CD14-positive monocyte (primary cell): Measurements from ENCODE around the gene CLPSL2. TPM values are rescaled to one million over a fixed set of nuclear protein-coding genes. Genes with fewer than 3 reads are reported as not detected.

Experiments
- DNase-seq, 3 donors: peaks; one replicate each; pipeline ENCODE4 v3.0.0-alpha.2; 2011 to 2022
- H2AFZ ChIP-seq: 2 replicates; pipeline ENCODE4 v1.6.0; 2012; ENCODE audit warnings: mild to moderate bottlenecking, low read depth, low read length, inconsistent platforms; ENCODE audit not compliant: insufficient read depth, poor library complexity, severe bottlenecking
- H3K27ac ChIP-seq, 2 donors: 1 replicate in 1 of 2; 2 replicates in 1 of 2; pipeline ENCODE4 v1.5.1; 2012 to 2013; ENCODE audit warnings: low read length in 2 of 2, control low read depth in 1 of 2, inconsistent platforms in 1 of 2, low read depth in 1 of 2, mild to moderate bottlenecking in 1 of 2
- H3K27me3 ChIP-seq, 2 donors: one replicate each; pipeline versions ENCODE4 v1.6.0 to v1.6.1; 2011 to 2013; ENCODE audit warnings: low read length in 2 of 2; ENCODE audit not compliant: control insufficient read depth in 2 of 2, insufficient read depth in 2 of 2
- H3K36me3 ChIP-seq, 2 donors: replicated peaks in 1 of 2; 1 replicate in 1 of 2; 2 replicates in 1 of 2; pipeline versions ENCODE4 v1.5.1 to v1.6.1; 2012 to 2013; ENCODE audit warnings: low read length in 2 of 2, control low read depth in 1 of 2, inconsistent platforms in 1 of 2, mild to moderate bottlenecking in 1 of 2; ENCODE audit not compliant: insufficient read depth in 2 of 2, control insufficient read depth in 1 of 2
- H3K4me1 ChIP-seq, 2 donors: 1 replicate in 1 of 2; 2 replicates in 1 of 2; pipeline versions ENCODE4 v1.5.1 to v1.6.1; 2012 to 2013; ENCODE audit warnings: low read length in 2 of 2, control low read depth in 1 of 2, inconsistent platforms in 1 of 2, mild to moderate bottlenecking in 1 of 2, moderate library complexity in 1 of 2; ENCODE audit not compliant: insufficient read depth in 2 of 2, control insufficient read depth in 1 of 2
- H3K4me2 ChIP-seq: replicated peaks from 2 replicates; pipeline ENCODE3; 2012; ENCODE audit warnings: low read length, moderate library complexity, mild to moderate bottlenecking; ENCODE audit not compliant: poor library complexity, severe bottlenecking; ENCODE audit errors: extremely low read depth
- H3K4me3 ChIP-seq, 3 experiments: fragments of 200-600 bp in 1 of 3; sonication (generic) in 1 of 3; replicated peaks in 1 of 3; 1 replicate in 2 of 3; 2 replicates in 1 of 3; pipeline ENCODE4 v1.5.1; 2011 to 2013; ENCODE audit warnings: low read length in 3 of 3, mild to moderate bottlenecking in 3 of 3, control low read depth in 2 of 3, low read depth in 2 of 3, inconsistent platforms in 1 of 3, moderate library complexity in 1 of 3
- H3K79me2 ChIP-seq: 2 replicates; pipeline ENCODE4 v1.6.0; 2012; ENCODE audit warnings: mild to moderate bottlenecking, control low read depth, inconsistent platforms, low read length, moderate library complexity; ENCODE audit not compliant: insufficient read depth
- H3K9ac ChIP-seq: 2 replicates; pipeline ENCODE4 v1.6.0; 2017; ENCODE audit warnings: low read length, mild to moderate bottlenecking; ENCODE audit not compliant: insufficient read depth, poor library complexity, severe bottlenecking
- H3K9me3 ChIP-seq, 2 donors: replicated peaks in 1 of 2; 1 replicate in 1 of 2; 2 replicates in 1 of 2; pipeline versions ENCODE4 v1.5.1 to v1.6.1; 2012 to 2013; ENCODE audit warnings: low read length in 2 of 2, control low read depth in 1 of 2; ENCODE audit not compliant: control insufficient read depth in 1 of 2, insufficient read depth in 1 of 2
- H4K20me1 ChIP-seq: 2 replicates; pipeline ENCODE4 v1.6.0; 2012; ENCODE audit warnings: mild to moderate bottlenecking, low read length, control low read depth, moderate library complexity; ENCODE audit not compliant: insufficient read depth
- H3K27ac Mint-ChIP-seq, 7 donors: one replicate each; pipeline ENCODE4 v1.8.0; 2020; ENCODE audit warnings: mild to moderate bottlenecking in 7 of 7, mixed read lengths in 7 of 7, moderate library complexity in 6 of 7, inconsistent platforms in 2 of 7
- H3K27me3 Mint-ChIP-seq, 3 donors: one replicate each; pipeline ENCODE4 v1.8.0; 2021 to 2022; ENCODE audit warnings: low read depth in 3 of 3, mild to moderate bottlenecking in 3 of 3, mixed read lengths in 3 of 3, moderate library complexity in 3 of 3, inconsistent platforms in 1 of 3
- H3K36me3 Mint-ChIP-seq, 2 donors: one replicate each; pipeline ENCODE4 v1.8.0; 2020; ENCODE audit warnings: mixed read lengths in 2 of 2, inconsistent platforms in 1 of 2, mild to moderate bottlenecking in 1 of 2
- H3K4me1 Mint-ChIP-seq: one replicate; pipeline ENCODE4 v1.8.0; 2020; ENCODE audit warnings: mild to moderate bottlenecking, mixed read lengths
- H3K4me3 Mint-ChIP-seq, 2 donors: one replicate each; pipeline ENCODE4 v1.8.0; 2020; ENCODE audit warnings: mild to moderate bottlenecking in 2 of 2, mixed read lengths in 2 of 2, moderate library complexity in 1 of 2
- H3K9me3 Mint-ChIP-seq, 7 donors: one replicate each; pipeline ENCODE4 v1.8.0; 2020 to 2022; ENCODE audit warnings: mixed read lengths in 7 of 7, mild to moderate bottlenecking in 6 of 7, moderate library complexity in 6 of 7, inconsistent platforms in 2 of 7
- WGBS: methylation state at CpG from one replicate; pipeline ENCODE4 v1.1.5; 2013; ENCODE audit warnings: missing lambda C conversion rate; ENCODE audit not compliant: insufficient coverage; 5-methylcytosine and 5-hydroxymethylcytosine counted together
- intact Hi-C, 2 donors: fragments of 100-400 bp; cut with micrococcal nuclease; formaldehyde crosslinking; loops; one replicate each; pipeline versions ENCODE4 v1.15.0 to v1.15.1; 2023
- polyA plus RNA-seq, 3 donors: library from polyadenylated mRNA; depleted of rRNA in 1 of 3; unstranded in 2 of 3; stranded (reverse) in 1 of 3; fragments of 300-500 nt in 2 of 3; fragments of >200 nt in 1 of 3; fragmentation: Illumina TruSeq in 2 of 3; gene quantifications; 1 replicate in 2 of 3; 2 replicates in 1 of 3; pipeline ENCODE4 v1.2.3, GENCODE V29; 2012 to 2021
- TF ChIP-seq, protein P1 (sequence below): fragments of 200-600 bp; IDR thresholded peaks from one replicate; pipeline ENCODE4 v1.8.0; 2022; ENCODE audit warnings: antibody characterized with exemption, mild to moderate bottlenecking

CLPSL2 gene
- polyA plus RNA-seq, 3 donors, result not detected

- Histone ChIP-seq H3K36me3 (no peaks in the 10 kb centered on the region), H3K9me3 (peaks cover 10 to 11% of the 10 kb centered on the region in 2 donors), H3K4me3 (no peak overlapping the region), H2AFZ (no peak overlapping the region), H3K79me2 (no peaks in the 10 kb centered on the region), H3K4me1 (peaks cover 0 to 2% of the 10 kb centered on the region in 2 donors), H3K27ac (no peak overlapping the region), H3K4me2 (no peak overlapping the region), H3K27me3 (no peaks in the 10 kb centered on the region), H3K9ac (no peak overlapping the region), H4K20me1 (no peaks in the 10 kb centered on the region)
- peaks cover 0 to 3% (median 2%) of the 10 kb centered on the region in 3 donors for H3K27me3 Mint-ChIP-seq
- no peak overlapping the region for H3K27ac Mint-ChIP-seq
- intact Hi-C loops, result no loop called here
- DNase-seq, result no peak
- H3K4me1 Mint-ChIP-seq, result peaks cover 6% of the 10 kb centered on the region
- WGBS, result no CpG with 5 or more reads among the region's 1 CpG
- H3K9me3 Mint-ChIP-seq, result peaks cover 7 to 29% (median 18%) of the 10 kb centered on the region in 7 donors
- no peak overlapping the region for H3K4me3 Mint-ChIP-seq
- TF ChIP-seq, protein P1, sequence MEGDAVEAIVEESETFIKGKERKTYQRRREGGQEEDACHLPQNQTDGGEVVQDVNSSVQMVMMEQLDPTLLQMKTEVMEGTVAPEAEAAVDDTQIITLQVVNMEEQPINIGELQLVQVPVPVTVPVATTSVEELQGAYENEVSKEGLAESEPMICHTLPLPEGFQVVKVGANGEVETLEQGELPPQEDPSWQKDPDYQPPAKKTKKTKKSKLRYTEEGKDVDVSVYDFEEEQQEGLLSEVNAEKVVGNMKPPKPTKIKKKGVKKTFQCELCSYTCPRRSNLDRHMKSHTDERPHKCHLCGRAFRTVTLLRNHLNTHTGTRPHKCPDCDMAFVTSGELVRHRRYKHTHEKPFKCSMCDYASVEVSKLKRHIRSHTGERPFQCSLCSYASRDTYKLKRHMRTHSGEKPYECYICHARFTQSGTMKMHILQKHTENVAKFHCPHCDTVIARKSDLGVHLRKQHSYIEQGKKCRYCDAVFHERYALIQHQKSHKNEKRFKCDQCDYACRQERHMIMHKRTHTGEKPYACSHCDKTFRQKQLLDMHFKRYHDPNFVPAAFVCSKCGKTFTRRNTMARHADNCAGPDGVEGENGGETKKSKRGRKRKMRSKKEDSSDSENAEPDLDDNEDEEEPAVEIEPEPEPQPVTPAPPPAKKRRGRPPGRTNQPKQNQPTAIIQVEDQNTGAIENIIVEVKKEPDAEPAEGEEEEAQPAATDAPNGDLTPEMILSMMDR, result no peak
- H3K36me3 Mint-ChIP-seq, result peaks cover 0 to 2% of the 10 kb centered on the region in 2 donors
Observed at GRCh38 chr6:35747877-35748276, 28.5 kb upstream of the CLPSL2 start.

DNA sequence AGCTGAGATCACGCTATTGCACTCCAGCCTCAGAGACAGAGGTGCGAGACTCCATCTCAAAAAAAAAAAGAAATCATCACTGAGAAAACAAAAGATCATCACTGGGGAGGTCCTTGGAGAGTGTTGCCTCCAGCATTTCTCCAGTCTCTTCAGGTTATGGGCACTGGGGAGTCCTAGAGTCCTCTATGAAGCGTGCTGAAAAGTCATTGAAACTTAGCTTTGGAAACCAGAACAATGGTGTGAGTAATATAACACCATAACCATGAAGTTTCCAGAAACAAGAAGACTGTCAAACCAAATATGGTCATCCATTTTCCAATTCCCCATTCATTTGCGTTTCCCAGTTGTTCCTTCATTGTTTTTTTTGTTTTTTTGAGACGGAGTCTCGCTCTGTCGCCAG lies 25.8 kb upstream of the CLPSL2 start:
- intact Hi-C loops, result no loop called here
- Histone ChIP-seq H3K4me3 (no peak overlapping the region), H3K9ac (no peak overlapping the region), H3K79me2 (no peaks in the 10 kb centered on the region), H3K27me3 (no peaks in the 10 kb centered on the region), H3K36me3 (no peaks in the 10 kb centered on the region), H3K9me3 (peaks cover 10 to 11% of the 10 kb centered on the region in 2 donors), H3K4me1 (peaks cover 0 to 5% of the 10 kb centered on the region in 2 donors), H3K4me2 (no peak overlapping the region), H4K20me1 (no peaks in the 10 kb centered on the region), H3K27ac (no peak overlapping the region), H2AFZ (no peak overlapping the region)
- no peak for DNase-seq
- peaks cover 6% of the 10 kb centered on the region for H3K4me1 Mint-ChIP-seq
- TF ChIP-seq, protein P1, result no peak
- no peak overlapping the region for H3K27ac Mint-ChIP-seq
- WGBS, result 100% methylated on average over 4 of the region's 7 CpGs
- H3K36me3 Mint-ChIP-seq, result peaks cover 0 to 2% of the 10 kb centered on the region in 2 donors
- no peak overlapping the region for H3K4me3 Mint-ChIP-seq
- H3K27me3 Mint-ChIP-seq, result peaks cover 0 to 3% (median 2%) of the 10 kb centered on the region in 3 donors
- H3K9me3 Mint-ChIP-seq, result peaks cover 7 to 28% (median 18%) of the 10 kb centered on the region in 7 donors
